Jurkat, Clone E6-1 (cell line): ENCODE measurements around the gene TMEM187.

Source experiments
- DNase-seq: peaks from one replicate; pipeline ENCODE4 v3.0.0-alpha.2; 2011; ENCODE audit warnings: low read depth, low spot score
- H3K4me3 ChIP-seq: 2 replicates; pipeline ENCODE4 v1.5.1; 2011; ENCODE audit warnings: mild to moderate bottlenecking, low read length, control low read depth, moderate library complexity

TMEM187 gene

DNA sequence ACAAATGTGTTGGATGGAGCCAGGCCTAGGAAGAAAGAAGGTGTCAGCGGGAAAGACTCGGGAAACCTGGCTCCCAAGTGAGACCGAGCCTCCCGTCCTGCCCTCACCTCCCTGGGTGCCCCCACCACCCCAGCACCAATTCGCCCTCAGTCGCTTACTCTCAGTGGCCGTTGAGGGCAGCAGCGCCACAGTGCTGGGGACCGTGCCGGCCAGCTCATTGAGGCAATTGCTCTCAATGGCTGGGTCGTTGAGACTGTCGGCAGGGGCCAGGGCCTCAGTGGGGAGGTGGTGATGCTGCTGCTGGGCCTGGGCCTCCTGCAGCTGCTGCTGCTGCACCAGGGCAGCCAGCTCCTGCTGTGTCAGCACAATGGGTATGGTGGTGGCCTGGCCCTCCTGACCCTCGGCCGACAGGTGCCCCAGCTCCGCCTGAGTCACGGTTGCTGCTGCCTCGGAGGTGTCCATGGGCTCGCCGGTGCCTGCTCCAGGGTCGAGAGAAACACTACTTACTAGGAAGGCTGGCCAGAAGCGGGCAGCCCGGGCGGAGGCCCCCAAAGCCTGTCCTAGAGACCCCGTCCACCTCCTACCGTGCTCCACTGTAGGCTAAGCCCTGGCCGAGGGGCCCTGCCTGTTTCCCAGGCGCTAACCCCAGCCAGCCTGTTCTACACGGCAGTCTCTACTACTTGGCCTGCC is 20.7 kb upstream of the TMEM187 start:
- H3K4me3 ChIP-seq: no peak overlapping the region
- DNase-seq: no peak

DNA sequence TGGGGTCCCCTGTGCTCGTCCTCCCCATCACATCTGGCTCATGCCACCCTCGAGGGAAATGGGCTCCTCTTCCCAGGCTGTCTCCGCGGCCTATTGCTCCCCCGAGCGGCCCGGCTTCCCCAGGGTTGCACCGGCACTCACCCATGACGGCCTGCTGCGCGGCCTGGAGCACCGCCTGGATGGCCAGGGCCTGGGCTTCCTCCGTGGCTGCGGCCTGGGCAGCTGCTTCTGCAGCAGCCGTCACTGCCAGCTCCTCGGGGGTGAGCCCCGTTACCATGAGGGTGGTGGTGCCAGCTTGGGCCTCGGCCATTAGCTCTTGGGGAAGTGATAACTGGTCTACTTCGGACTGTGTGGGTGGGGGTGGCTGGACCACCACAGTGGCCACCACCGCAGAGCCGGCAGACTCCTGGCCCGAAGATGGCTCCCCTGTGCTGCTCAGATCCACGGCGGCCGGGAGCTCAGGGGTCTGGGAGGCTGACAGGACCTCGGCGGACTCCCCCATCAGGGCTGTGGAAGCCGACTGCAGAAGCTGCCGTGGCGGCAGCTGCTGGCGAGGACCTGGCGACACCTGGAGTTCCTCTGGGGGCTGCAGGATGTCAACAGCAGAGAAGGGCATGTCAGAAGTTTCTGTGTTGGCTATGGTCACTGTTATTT is 20.1 kb upstream of the TMEM187 start:
- H3K4me3 ChIP-seq: no peak overlapping the region

DNA sequence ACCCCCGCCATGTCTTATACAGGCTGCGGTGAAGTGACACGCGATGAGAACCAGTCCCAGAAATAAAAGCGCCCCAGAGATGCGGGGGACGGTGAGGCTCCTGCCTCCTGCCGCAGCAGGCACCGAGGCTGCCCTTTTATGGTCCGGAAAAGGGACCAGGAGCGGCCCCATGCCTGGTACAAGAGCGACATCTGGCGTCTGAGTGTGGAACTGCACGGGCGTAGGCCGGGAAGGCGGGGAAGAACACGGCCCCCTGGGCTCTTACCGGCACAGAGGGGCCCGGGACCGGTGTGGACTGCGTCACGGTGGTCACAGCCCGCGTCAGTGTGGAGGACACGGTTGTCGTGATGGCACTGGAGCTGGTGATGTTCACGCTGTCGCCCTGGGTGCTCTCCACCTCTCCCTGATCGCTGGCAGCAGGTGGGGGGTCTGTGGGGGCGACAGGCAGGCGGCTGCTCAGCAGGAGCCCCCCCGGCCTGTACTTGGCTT is 19.2 kb upstream of the TMEM187 start:
- no peak for DNase-seq
- H3K4me3 ChIP-seq: no peak overlapping the region

More for the DNA sequence above, 20.1 kb upstream of the TMEM187 start:
- DNase-seq: no peak

DNA sequence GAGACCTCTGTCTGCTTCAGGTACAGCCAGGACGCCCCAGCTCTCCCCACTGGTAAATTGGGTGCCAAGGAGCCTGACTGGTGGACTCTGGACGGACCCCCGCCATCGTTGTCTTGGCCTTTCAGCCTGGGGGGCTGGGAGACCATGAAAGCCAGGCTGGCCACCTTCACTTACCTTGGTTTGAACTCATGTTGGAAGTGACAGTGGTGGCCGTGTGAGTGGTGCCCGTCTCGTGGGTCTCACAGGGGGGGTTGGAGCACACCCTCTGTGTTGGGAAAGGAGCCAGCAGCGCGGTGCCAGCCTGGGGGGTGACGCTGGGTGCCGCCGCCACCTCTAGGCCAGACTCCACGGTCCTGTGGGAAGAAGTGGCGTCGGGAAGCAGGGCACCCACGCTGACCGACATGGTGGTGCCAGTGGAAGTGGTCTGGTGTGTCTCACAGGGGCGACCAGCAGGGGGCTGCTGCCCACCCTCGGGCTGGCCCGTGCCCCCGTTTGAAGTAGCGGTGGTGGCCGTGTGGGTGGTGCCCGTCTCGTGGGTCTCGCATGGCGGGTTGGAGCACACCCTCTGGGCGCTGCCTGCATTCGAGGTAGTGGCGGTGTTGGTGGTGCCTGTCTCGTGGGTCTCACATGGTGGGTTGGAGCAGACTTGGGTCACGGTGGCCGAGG is 18.5 kb upstream of the TMEM187 start:
- no peak overlapping the region for H3K4me3 ChIP-seq
- no peak for DNase-seq

DNA sequence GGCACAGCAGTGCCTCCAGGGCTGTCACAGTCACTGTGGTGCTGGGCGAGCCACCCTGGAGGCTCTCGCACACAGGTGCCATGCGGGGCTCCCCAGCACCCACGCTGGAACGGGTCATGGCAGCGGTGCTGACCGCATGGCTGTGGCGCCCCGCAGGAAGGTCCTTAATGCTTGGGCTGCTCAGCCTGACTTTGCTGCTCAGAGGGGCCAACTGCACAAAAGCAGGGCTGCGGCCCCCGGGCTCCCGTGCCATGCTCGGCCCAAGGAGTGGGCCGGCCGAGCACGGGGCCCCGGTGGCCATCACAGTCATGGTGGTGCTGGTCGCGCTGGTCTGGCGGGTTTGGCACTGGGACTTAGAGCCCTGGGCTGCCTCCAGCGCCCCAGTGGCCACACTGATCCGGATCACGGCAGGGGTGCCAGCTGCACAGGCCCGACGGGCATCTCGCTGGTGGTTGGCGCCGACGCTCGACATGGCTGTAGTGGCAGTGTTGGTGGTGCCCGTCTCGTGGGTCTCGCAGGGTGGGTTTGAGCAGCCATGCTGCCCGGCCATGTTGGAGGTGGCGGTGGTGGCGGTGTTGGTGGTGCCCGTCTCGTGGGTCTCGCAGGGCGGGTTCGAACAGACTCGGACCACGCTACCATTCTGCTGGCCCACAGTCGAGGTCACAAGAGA is 17.9 kb upstream of the TMEM187 start:
- DNase-seq: no peak
- H3K4me3 ChIP-seq: no peak overlapping the region

DNA sequence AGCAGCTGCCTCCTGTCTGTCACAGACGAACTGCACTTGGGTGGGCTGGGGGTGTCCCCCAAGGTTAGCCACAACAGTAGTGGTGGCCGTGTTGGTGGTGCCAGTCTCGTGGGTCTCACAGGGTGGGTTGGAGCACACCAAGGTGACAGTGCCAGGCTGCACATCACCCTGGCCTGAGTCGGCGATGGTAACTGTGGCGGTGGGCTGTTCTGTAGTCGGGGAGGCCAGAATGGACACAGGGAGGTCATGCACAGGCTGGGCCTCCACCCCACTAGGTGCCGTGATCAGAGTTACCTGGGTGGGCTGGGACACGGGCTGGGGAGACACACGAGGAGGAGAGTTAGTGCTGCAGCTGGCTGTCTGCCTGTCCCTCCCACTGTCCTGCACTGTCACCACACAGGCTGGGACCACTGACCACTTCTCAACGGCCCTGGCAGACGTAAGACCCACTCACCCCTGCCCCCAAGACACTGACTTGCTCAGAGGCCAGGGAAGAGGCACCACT is 17.3 kb upstream of the TMEM187 start:
- no peak for DNase-seq
- H3K4me3 ChIP-seq: no peak overlapping the region

DNA sequence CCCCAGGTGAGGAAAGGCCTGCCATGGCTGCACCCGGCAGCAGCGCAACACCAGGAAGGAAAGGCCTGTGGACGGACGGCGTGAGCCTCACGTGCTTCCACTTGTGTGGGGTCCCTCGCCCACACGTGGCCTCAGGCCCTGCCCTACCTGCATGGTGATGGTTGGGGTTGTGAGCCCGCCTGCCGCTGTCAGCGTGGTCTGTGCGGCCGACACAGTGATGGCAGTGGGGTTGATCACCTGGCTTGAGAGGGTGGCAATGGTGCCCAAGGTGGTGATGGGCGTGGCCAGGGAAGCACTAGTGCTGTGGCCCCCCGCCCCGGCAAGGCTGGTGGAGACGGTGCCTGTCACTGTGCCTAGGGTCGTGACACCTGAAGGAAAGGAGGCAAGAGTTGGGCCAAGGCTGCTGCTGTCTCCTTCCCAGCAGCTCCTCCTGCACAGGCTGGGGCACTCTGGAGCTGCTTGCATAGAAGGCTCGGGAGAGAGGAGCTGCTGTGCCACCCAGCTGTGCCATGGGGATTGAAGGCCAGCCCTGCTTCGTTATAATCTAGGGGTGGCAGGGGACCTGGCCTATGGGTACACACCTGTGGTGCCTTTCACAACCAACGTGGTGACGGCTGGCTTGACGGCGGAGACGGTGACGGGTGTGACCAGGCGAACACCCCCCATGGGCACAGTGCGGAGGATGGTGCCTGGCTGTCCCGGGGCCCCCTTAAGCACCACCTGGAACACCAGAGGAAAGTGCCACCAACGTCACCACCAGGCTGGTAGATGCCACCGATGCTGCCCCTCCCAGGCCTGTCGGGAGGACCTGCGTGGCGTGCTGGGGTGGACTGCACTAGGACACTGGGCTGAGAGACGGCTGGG is 16.3 kb upstream of the TMEM187 start:
- H3K4me3 ChIP-seq: no peak overlapping the region
- no peak for DNase-seq

DNA sequence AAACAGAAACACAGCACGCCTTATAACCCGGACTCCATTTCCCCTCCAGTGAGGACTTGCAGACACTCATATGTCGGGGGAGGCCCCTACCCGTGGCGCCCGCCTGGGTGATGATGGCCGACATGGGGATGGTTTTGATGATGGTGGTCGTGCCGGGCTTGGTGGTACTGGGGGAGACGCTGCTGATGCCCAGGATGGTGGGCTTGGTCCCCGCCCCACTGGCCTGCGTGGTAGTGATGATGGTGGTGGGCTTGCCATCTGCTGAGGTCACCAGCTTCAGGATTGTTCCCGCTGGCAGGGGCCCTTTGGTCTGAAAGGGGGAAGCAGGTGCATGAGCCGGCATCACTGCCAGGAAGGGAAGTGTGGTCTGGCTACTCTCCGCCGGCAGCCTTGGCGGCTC is 15.3 kb upstream of the TMEM187 start:
- H3K4me3 ChIP-seq: no peak overlapping the region
- DNase-seq: no peak

DNA sequence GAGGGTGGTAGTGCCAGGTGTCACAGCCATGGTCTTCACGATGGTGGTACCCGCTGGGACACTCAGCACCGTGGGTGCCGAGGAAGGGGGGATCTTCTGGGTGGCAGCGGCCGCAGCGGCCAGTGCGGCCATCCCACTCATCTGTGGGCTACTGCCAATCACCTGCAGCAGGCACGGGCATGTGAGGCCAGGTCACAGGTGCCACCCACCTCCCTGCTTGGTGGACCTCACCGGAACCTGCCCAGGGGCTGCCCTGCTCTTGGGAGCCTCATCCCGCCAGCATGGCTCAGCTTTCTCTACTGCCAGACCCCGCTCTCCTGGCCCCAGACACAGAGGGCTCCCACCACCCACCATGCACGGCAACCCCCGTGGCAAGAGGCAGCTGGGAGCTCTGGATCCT is 13.9 kb upstream of the TMEM187 start:
- no peak for DNase-seq
- no peak overlapping the region for H3K4me3 ChIP-seq

DNA sequence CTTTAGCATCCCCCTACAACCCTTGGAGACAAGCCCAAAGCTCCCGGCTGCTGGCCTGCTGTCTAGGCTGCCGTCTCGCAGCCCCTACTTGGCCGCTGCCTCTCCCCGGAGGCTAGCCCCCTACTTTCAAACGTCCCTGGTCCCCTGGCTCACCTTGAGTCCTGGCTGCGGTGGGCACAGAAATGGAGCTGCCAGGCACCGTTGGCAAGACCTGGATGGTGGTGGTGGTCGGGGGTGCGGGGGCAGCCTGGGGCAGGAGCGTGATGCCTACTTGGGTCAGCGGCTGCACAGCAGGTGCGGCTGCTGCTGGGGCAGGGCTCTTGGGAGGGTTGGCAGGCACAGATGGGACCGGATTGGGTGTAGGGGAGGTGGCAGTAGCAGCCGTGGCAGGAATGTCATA is 12.9 kb upstream of the TMEM187 start:
- H3K4me3 ChIP-seq: no peak overlapping the region
- no peak for DNase-seq

DNA sequence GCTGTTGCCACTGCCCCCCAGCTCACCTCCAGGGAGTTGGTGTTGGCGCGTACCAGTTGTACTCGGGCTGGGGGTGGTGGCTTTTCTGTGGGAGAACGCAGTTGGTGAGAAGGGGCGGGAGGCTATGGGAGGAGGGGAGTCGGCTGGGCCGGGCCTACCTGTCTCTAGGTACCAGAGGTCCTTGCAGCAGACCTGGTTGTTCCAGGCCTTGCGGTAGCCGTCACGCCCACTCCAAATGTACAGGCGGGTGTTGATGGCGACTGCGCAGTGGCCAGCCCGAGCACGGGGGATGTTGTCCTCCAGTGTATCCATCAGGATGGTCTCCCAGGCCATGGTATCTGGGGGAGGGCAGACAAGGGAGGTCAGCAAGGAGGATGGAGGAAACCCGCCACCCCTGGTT is 12.5 kb upstream of the TMEM187 start:
- DNase-seq: no peak
- no peak overlapping the region for H3K4me3 ChIP-seq

DNA sequence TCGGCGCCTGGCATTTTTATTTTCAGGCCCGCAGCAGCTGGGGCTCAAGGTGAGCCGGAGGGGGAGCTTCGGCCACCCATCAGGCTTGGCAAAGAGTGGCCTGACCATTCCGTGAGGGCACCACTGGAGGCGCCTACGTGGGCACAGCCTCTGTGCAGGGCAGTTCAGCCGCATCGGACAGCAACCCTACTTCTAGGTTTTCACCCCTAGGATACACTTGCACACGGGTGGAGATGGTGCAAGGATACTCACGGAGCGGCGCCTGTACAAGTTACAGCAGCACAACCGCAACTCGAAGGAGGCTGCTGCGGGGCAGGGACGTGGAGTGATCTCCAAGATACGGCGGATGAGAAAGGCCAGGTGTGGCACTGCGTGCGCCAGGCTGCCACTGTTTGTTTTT is 11.8 kb upstream of the TMEM187 start:
- no peak for DNase-seq
- H3K4me3 ChIP-seq: no peak overlapping the region

DNA sequence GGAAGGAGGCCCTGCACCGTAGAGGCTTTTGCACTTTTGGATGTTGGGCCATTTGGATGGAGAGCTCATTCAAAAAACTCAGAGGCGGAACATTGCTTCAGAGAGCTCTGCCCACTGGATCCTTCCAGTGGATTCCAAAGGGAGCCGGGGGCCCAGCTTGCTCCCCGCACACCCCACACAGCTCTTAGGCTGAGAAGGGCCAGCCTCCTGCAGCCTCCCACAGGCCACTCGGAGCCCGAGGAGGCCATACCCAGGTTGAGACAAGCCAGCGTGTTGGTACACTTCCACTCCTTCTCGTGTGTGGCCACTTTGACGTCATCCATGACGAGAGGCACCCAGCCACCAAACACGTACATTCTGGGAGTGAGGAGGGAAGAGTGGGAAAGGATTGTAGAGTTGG is 11.3 kb upstream of the TMEM187 start:
- DNase-seq: no peak
- H3K4me3 ChIP-seq: no peak overlapping the region

DNA sequence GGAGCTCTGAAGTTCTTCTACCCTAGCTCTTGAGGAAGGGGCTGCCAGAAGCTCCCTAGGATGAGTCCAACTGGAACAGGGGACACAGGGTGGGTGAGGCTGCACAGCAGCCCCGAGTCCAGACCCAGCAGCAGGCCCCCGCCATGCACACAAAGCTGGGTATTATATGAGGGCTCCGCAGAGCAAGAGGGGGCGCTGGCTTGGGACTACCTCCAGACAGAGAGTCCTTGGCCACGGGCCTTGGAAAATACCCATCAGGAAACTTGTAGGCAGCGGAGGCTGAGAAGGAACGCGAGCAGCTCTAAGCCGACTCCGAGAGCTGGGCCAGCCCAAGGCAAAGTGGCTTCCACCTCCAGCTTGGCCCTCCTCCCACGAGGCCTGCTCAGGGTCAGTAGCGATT is 9.0 kb upstream of the TMEM187 start:
- H3K4me3 ChIP-seq: no peak overlapping the region
- DNase-seq: no peak

DNA sequence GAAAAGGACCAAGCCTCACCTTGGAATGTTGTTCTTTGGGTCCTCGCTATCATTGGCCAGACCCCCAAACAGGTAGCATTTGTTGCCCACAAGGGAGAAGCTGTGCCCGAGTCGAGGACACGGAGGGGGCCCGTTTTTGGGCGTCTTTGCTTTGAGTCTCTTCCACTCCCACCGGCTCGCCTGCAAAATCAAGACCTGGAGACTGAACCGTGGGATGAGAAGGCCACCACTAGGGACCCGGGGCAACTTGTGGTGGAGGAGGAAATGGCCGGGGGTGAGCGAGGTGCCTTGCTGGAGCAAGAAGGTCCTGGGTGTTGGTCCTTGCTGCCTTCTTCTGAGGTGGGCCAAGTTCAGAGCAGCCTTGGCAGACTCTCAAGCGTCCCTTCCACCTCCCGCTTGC is 8.4 kb upstream of the TMEM187 start:
- DNase-seq: no peak
- no peak overlapping the region for H3K4me3 ChIP-seq

DNA sequence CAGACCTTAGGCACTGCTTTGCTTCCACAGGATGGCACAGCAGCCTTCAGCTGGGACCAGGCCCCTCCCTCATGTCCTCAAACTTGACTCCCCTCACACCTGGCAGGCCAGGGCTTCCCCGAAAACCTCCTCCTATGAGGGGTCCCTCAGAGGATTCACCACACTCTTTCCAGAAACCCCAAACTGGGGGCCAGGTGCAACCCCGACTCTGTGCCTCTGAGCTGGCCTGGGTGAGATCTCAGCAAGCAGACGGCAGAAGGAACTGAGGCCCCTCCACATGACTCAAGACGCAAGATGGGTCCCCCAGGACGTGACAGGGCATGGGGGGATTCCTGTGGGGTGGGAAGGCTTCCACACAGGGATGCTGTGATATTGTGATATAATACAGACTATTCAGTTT is 7.1 kb upstream of the TMEM187 start:
- no peak for DNase-seq
- H3K4me3 ChIP-seq: no peak overlapping the region

DNA sequence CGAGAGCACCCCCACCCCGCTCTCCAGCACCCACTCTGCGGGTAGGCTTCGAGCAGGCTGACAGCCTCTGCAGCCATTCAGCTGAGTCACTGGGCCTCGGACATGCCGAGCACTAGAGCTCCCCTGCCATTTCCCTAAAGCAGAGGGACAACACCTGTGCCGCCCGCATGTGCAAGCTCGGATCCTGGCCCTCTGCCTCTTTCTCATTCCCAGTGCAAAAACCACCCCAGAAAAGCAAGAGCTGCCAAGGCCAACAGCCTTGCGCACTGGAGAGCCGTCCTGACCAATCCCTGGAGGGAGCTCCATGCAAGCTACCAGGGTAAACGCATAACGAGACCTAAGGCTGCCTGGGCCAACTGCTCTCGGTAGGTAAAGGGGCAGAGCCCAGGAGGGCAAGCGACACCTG is 6.3 kb upstream of the TMEM187 start:
- DNase-seq: no peak
- no peak overlapping the region for H3K4me3 ChIP-seq

DNA sequence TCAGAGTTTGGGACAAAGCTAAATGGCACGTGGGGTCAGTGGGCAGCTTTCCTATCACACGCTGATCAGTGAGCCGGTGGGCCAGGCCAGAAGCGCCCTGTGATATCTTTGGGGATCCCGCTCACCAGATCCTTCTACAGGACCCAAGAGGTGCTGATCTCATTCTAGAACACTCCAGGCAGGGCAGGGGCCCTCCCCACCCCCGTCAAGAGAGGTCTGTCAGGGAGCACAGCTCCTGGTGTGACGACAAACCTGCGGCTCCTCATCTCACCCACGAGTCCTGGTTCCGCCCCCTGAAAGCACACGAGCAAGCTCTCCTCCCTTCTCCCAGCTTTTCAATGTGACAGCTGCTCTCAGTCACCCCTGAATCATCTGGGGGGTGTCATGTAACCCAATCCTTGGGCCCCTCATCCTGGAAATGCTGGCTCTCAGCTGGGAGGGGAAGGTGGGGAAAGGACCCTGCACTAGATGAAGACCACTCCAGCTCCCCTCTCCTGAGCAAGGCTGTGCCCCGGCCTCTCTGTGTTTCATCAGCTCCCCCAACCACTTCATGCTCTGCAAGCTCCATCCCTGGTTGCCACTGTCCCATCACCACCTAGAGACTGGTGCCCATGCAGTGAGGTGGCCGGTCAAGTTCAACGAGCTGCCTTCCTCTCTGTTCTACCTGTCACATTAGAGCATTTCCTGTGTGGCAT is 5.6 kb upstream of the TMEM187 start:
- H3K4me3 ChIP-seq: peak overlapping the region; percentile 81
- no peak for DNase-seq
